ENCODE results near the gene NAA40.

Gene NAA40

GRCh38 chr11:63904743-63905142 lies 34.1 kb upstream of the NAA40 start:
- H3K27ac ChIP-seq (ENCODE audit: low read length) = no peak overlapping the region

GRCh38 chr11:63905179-63905578 lies 33.6 kb upstream of the NAA40 start:
- no peak for DNase-seq
- Histone ChIP-seq H3K27me3 (ENCODE audit: insufficient read depth, low read length, poor library complexity) (no peaks in the 10 kb centered on the region), H4K20me1 (ENCODE audit: insufficient read depth, low read length) (peaks cover 14% of the 10 kb centered on the region), H3K27ac (ENCODE audit: low read length) (no peak overlapping the region), H3K9me3 (ENCODE audit: insufficient read depth, low read length, severe bottlenecking) (no peaks in the 10 kb centered on the region), H3K4me3 (ENCODE audit: low read depth in 1 of 2, low read length in 2 of 2) (no peak overlapping the region), H3K4me2 (ENCODE audit: insufficient read depth, low read length) (no peak overlapping the region), H3K79me2 (ENCODE audit: insufficient read depth, low read length) (no peaks in the 10 kb centered on the region), H2AFZ (ENCODE audit: low read depth, low read length) (no peak overlapping the region), H3K36me3 (ENCODE audit: insufficient read depth, low read length) (peaks cover 86% of the 10 kb centered on the region), H3K4me1 (ENCODE audit: insufficient read depth, low read length) (no peaks in the 10 kb centered on the region), H3K9ac (ENCODE audit: low read depth, low read length) (no peak overlapping the region)
- TF ChIP-seq EZH2 (IDR thresholded peaks at IDR 0.05; ENCODE audit: borderline replicate concordance, low read depth, low read length, severe bottlenecking) = no peak
- TF ChIP-seq CTCF (IDR thresholded peaks at IDR 0.05; ENCODE audit: borderline replicate concordance, extremely low read depth, low read length, poor library complexity, severe bottlenecking) = no peak
- ATAC-seq (ENCODE audit: insufficient read depth, low read depth) = no peak

More at GRCh38 chr11:63904743-63905142, 34.1 kb upstream of the NAA40 start:
- no peaks in the 10 kb centered on the region for H3K79me2 ChIP-seq (ENCODE audit: insufficient read depth, low read length)
- no peak for ATAC-seq (ENCODE audit: insufficient read depth, low read depth)
- no peak overlapping the region for H3K4me3 ChIP-seq (ENCODE audit: low read depth in 1 of 2, low read length in 2 of 2)
- no peak overlapping the region for H3K4me2 ChIP-seq (ENCODE audit: insufficient read depth, low read length)
- TF ChIP-seq CTCF (IDR thresholded peaks at IDR 0.05; ENCODE audit: borderline replicate concordance, extremely low read depth, low read length, poor library complexity, severe bottlenecking) (no peak), EZH2 (IDR thresholded peaks at IDR 0.05; ENCODE audit: borderline replicate concordance, low read depth, low read length, severe bottlenecking) (no peak)
- H3K9me3 ChIP-seq (ENCODE audit: insufficient read depth, low read length, severe bottlenecking) = no peaks in the 10 kb centered on the region
- no peak for DNase-seq
- H3K36me3 ChIP-seq (ENCODE audit: insufficient read depth, low read length) = peaks cover 86% of the 10 kb centered on the region
- H3K9ac ChIP-seq (ENCODE audit: low read depth, low read length) = no peak overlapping the region
- peaks cover 13% of the 10 kb centered on the region; the same call in 1 of the 2 replicates for H4K20me1 ChIP-seq (ENCODE audit: insufficient read depth, low read length)
- no peaks in the 10 kb centered on the region for H3K27me3 ChIP-seq (ENCODE audit: insufficient read depth, low read length, poor library complexity)
- H3K4me1 ChIP-seq (ENCODE audit: insufficient read depth, low read length) = no peaks in the 10 kb centered on the region
- H2AFZ ChIP-seq (ENCODE audit: low read depth, low read length) = no peak overlapping the region

GRCh38 chr11:63906087-63906486 lies 32.7 kb upstream of the NAA40 start:
- H3K27me3 ChIP-seq (ENCODE audit: insufficient read depth, low read length, poor library complexity) = no peaks in the 10 kb centered on the region
- H3K9me3 ChIP-seq (ENCODE audit: insufficient read depth, low read length, severe bottlenecking) = no peaks in the 10 kb centered on the region
- H3K27ac ChIP-seq (ENCODE audit: low read length) = no peak overlapping the region
- no peak for ATAC-seq (ENCODE audit: insufficient read depth, low read depth)
- no peak overlapping the region for H3K9ac ChIP-seq (ENCODE audit: low read depth, low read length)
- no peak overlapping the region for H3K4me3 ChIP-seq (ENCODE audit: low read depth in 1 of 2, low read length in 2 of 2)
- H3K36me3 ChIP-seq (ENCODE audit: insufficient read depth, low read length) = peaks cover 77% of the 10 kb centered on the region
- TF ChIP-seq EZH2 (IDR thresholded peaks at IDR 0.05; ENCODE audit: borderline replicate concordance, low read depth, low read length, severe bottlenecking) (no peak), CTCF (IDR thresholded peaks at IDR 0.05; ENCODE audit: borderline replicate concordance, extremely low read depth, low read length, poor library complexity, severe bottlenecking) (no peak)
- no peaks in the 10 kb centered on the region for H3K4me1 ChIP-seq (ENCODE audit: insufficient read depth, low read length)
- no peak for DNase-seq
- no peak overlapping the region for H2AFZ ChIP-seq (ENCODE audit: low read depth, low read length)
- H3K79me2 ChIP-seq (ENCODE audit: insufficient read depth, low read length) = no peaks in the 10 kb centered on the region
- no peak overlapping the region for H3K4me2 ChIP-seq (ENCODE audit: insufficient read depth, low read length)
- H4K20me1 ChIP-seq (ENCODE audit: insufficient read depth, low read length) = peaks cover 15% of the 10 kb centered on the region

DNA sequence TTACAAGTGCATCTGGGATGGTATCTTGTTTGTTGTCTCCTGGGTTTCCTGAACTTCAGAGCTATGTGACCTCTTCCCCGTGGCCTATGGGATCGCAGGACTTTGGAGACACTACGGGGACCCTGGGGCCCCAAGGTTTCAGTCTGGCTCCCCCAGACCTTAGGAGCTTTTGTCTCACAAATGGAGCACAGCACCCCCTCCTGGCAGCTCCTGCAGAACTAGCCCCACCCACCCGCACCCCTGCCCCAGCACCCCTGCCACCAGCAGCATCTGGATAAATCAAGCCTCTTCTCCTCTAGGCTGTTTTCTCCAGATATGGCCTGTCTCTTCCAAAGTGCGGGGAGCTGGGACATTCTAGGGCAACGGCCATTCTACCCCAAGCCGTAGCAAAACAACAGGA lies 32.2 kb upstream of the NAA40 start:
- no peak overlapping the region for H3K27ac ChIP-seq (ENCODE audit: low read length)
- no peak overlapping the region for H2AFZ ChIP-seq (ENCODE audit: low read depth, low read length)
- TF ChIP-seq CTCF (IDR thresholded peaks at IDR 0.05; ENCODE audit: borderline replicate concordance, extremely low read depth, low read length, poor library complexity, severe bottlenecking) (peak; percentile 20), EZH2 (IDR thresholded peaks at IDR 0.05; ENCODE audit: borderline replicate concordance, low read depth, low read length, severe bottlenecking) (no peak)
- peaks cover 15% of the 10 kb centered on the region for H4K20me1 ChIP-seq (ENCODE audit: insufficient read depth, low read length)
- DNase-seq (peak; percentile 44), ATAC-seq (ENCODE audit: insufficient read depth, low read depth) (peak; percentile 53; the same call in 2 of the 3 replicates)
- H3K79me2 ChIP-seq (ENCODE audit: insufficient read depth, low read length) = no peaks in the 10 kb centered on the region
- no peak overlapping the region for H3K9ac ChIP-seq (ENCODE audit: low read depth, low read length)
- H3K27me3 ChIP-seq (ENCODE audit: insufficient read depth, low read length, poor library complexity) = no peaks in the 10 kb centered on the region
- peaks cover 73% of the 10 kb centered on the region for H3K36me3 ChIP-seq (ENCODE audit: insufficient read depth, low read length)
- H3K4me3 ChIP-seq (ENCODE audit: low read depth in 1 of 2, low read length in 2 of 2) = no peak overlapping the region
- no peaks in the 10 kb centered on the region for H3K4me1 ChIP-seq (ENCODE audit: insufficient read depth, low read length)
- no peak overlapping the region for H3K4me2 ChIP-seq (ENCODE audit: insufficient read depth, low read length)
- no peaks in the 10 kb centered on the region for H3K9me3 ChIP-seq (ENCODE audit: insufficient read depth, low read length, severe bottlenecking)
